Measurements from ENCODE around the gene ZSCAN31. TPM values are rescaled to one million over a fixed set of nuclear protein-coding genes. Genes with fewer than 3 reads are reported as not detected.
A peak's percentile ranks its signal among the peaks of the same experiment; 100 is the strongest.

ZSCAN31 gene
- total and polyA plus RNA-seq, 10 of the 15 experiments (the other 5 are each of a cell fraction or from before 2014, with no cell fraction given) = 1.6 to 5.2 (median 2.9) TPM

GRCh38 chr6:28335564-28336283 lies at the start of gene ZSCAN31 (continued):
- no peak for TF ChIP-seq ESRRA (IDR thresholded peaks at IDR 0.05; ENCODE audit: low read length)
- TF ChIP-seq SMC3 (IDR thresholded peaks at IDR 0.05; ENCODE audit: borderline replicate concordance, low read length) = no peak
- TF ChIP-seq ATF2 (IDR thresholded peaks at IDR 0.05; ENCODE audit: low read length) = peak; percentile 85
- peak; percentile 91 for TF ChIP-seq IKZF1 (conservative IDR thresholded peaks at IDR 0.05)
- peak; percentile 44 for TF ChIP-seq RELB (IDR thresholded peaks at IDR 0.05; ENCODE audit: low read depth)
- peak; percentile 89 for TF ChIP-seq POLR2AphosphoS5 (IDR thresholded peaks at IDR 0.05; ENCODE audit: low read length)
- peak; percentile 85 for TF ChIP-seq POLR2A (IDR thresholded peaks at IDR 0.05; ENCODE audit: low read depth, low read length)
- no peak for TF ChIP-seq SREBF1 (IDR thresholded peaks at IDR 0.05; ENCODE audit: low read length)
- TF ChIP-seq SMARCA5 (IDR thresholded peaks at IDR 0.05) = peak; percentile 24; the same call in 1 of the 2 replicates
- TF ChIP-seq MEF2A (IDR thresholded peaks at IDR 0.05; ENCODE audit: insufficient read depth, low read depth, low read length) = no peak
- no peak for TF ChIP-seq ZNF274 (IDR thresholded peaks at IDR 0.05; ENCODE audit: insufficient read depth, insufficient read length)
- no peak for TF ChIP-seq SIN3A (IDR thresholded peaks at IDR 0.05; ENCODE audit: low read depth, low read length)
- TF ChIP-seq EGR1 (IDR thresholded peaks at IDR 0.05; ENCODE audit: borderline replicate concordance in 1 of 2, low read depth in 2 of 2, low read length in 2 of 2) = peak in 1 of 2 experiments; percentile 13; a peak in 1 of 3 replicates
- no peak for TF ChIP-seq ZZZ3 (IDR thresholded peaks at IDR 0.05; ENCODE audit: control insufficient read depth, insufficient read length, low read depth)
- peak; percentile 10; the same call in 1 of the 2 replicates for TF ChIP-seq NFIC (IDR thresholded peaks at IDR 0.05; ENCODE audit: low read depth, low read length)
- TF ChIP-seq PAX8 (IDR thresholded peaks at IDR 0.05) = peak; percentile 49; the same call in 1 of the 2 replicates
- peak; percentile 77 to 82 for TF ChIP-seq IKZF2 (IDR thresholded peaks at IDR 0.05)
- TF ChIP-seq ZNF592 (IDR thresholded peaks at IDR 0.05) = no peak
- TF ChIP-seq SMAD1 (IDR thresholded peaks at IDR 0.05; ENCODE audit: low read depth, partially characterized antibody) = no peak
- TF ChIP-seq HSF1 (IDR thresholded peaks at IDR 0.05; ENCODE audit: low read depth, low read length) = no peak
- no peak for TF ChIP-seq SPI1 (IDR thresholded peaks at IDR 0.05; ENCODE audit: borderline replicate concordance, insufficient read depth, low read depth, low read length)
- no peak for TF ChIP-seq IRF4 (IDR thresholded peaks at IDR 0.05; ENCODE audit: low read depth, low read length)
- no peak for TF ChIP-seq CHD4 (IDR thresholded peaks at IDR 0.05)
- no peak for TF ChIP-seq ZSCAN29 (IDR thresholded peaks at IDR 0.05)

Data from GM12878 (cell line).